ENCODE measurements around the gene MCL1. TPM values are rescaled to one million over a fixed set of nuclear protein-coding genes. Genes with fewer than 3 reads are reported as not detected.

The MCL1 gene
- total and polyA plus RNA-seq, 9 donors: 74.2 to 280 (median 145) TPM

DNA sequence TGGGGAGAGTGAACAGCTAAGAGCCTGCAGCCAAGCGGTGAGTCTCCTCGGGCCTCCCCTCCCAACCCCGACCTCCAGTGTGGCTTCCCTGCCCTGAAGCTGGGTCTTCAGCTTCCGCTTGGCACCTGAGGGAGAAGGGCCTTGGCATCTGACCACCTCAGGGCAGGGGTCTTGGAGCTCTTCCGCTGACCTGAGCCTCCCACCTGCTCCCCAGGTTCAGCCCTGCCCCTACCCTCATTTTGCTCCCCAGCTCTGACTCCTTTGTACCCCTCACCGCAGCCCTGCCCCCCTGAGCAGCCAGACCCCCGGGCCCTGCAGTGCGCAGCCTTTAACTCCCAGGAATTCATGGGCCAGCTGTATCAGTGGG is 25.3 kb downstream of the MCL1 start:
- peak overlapping the region in 1 of 2 donors; percentile 21 for H3K27ac ChIP-seq
- no peaks in the 10 kb centered on the region for H3K27me3 ChIP-seq

DNA sequence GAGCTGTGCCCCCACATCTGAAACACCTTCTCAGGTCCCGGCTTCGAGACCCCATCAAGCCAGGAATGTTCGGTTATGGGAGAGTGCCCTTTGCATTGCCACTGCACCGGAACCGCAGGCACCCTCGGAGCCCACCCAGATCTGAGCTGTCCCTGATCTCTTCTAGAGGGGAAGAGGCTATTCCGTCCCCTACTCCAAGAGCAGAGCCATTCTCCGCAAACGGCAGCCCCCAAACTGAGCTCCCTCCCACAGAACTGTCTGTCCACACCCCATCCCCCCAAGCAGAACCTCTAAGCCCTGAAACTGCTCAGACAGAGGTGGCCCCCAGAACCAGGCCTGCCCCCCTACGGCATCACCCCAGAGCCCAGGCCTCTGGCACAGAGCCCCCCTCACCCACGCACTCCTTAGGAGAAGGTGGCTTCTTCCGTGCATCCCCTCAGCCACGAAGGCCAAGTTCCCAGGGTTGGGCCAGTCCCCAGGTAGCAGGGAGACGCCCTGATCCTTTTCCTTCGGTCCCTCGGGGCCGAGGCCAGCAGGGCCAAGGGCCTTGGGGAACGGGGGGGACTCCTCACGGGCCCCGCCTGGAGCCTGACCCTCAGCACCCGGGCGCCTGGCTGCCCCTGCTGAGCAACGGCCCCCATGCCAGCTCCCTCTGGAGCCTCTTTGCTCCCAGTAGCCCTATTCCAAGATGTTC is 25.9 kb downstream of the MCL1 start:
- 80 to 82% (median 80%) methylated on average over 21 to 23 of the region's 23 CpGs for WGBS, 3 donors

More for the DNA sequence above, 25.3 kb downstream of the MCL1 start:
- Histone ChIP-seq H3K4me1 (ENCODE audit: insufficient read depth) (peaks cover 18% of the 10 kb centered on the region), H3K4me3 (no peak overlapping the region), H3K36me3 (no peaks in the 10 kb centered on the region), H3K9me3 (no peaks in the 10 kb centered on the region)
- TF ChIP-seq EP300 (IDR thresholded peaks at IDR 0.05) (no peak), POLR2A (IDR thresholded peaks at IDR 0.05) (no peak)
- TF ChIP-seq, protein P1, sequence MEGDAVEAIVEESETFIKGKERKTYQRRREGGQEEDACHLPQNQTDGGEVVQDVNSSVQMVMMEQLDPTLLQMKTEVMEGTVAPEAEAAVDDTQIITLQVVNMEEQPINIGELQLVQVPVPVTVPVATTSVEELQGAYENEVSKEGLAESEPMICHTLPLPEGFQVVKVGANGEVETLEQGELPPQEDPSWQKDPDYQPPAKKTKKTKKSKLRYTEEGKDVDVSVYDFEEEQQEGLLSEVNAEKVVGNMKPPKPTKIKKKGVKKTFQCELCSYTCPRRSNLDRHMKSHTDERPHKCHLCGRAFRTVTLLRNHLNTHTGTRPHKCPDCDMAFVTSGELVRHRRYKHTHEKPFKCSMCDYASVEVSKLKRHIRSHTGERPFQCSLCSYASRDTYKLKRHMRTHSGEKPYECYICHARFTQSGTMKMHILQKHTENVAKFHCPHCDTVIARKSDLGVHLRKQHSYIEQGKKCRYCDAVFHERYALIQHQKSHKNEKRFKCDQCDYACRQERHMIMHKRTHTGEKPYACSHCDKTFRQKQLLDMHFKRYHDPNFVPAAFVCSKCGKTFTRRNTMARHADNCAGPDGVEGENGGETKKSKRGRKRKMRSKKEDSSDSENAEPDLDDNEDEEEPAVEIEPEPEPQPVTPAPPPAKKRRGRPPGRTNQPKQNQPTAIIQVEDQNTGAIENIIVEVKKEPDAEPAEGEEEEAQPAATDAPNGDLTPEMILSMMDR (IDR thresholded peaks at IDR 0.05): no peak
- 75 to 84% (median 83%) methylated on average over 8 of the region's 8 CpGs for WGBS, 3 donors
- DNase-seq: peak in 1 of 5 donors; percentile 38
- intact Hi-C loops (cut with DNase I): loop anchor here in 3 of 4 donors (10.0 kb wide), 3 partner anchors 71 to 261 kb away; partner anchors contain the start of genes ENSA (in 1 of the 3) and GOLPH3L (in 1 of the 3)

DNA sequence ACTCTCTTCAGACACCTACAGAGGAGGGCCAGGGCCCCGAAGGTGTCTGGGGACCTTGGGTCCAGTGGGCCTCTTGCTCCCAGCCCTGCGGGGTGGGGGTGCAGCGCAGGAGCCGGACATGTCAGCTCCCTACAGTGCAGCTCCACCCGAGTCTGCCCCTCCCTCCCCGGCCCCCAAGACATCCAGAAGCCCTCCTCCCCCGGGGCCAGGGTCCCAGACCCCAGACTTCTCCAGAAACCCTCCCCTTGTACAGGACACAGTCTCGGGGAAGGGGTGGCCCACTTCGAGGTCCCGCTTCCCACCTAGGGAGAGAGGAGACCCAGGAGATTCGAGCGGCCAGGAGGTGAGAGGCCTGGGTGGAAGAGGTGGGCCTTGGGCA is 26.5 kb downstream of the MCL1 start:
- H3K9me3 ChIP-seq: no peaks in the 10 kb centered on the region
- no peak overlapping the region for H3K4me3 ChIP-seq
- H3K36me3 ChIP-seq: no peaks in the 10 kb centered on the region
- intact Hi-C loops (cut with DNase I): loop anchor here in 3 of 4 donors (10.0 kb wide), 3 partner anchors 72 to 262 kb away; partner anchors contain the start of genes ENSA (in 1 of the 3) and GOLPH3L (in 1 of the 3)
- DNase-seq: peak in 4 of 5 donors; percentile 57 to 65 (median 62)
- WGBS, 3 donors: 54 to 62% (median 60%) methylated on average over 11 to 12 of the region's 12 CpGs
- H3K27ac ChIP-seq: peak overlapping the region; percentile 85 to 89
- TF ChIP-seq EP300 (IDR thresholded peaks at IDR 0.05): no peak
- TF ChIP-seq, protein P1 (IDR thresholded peaks at IDR 0.05): no peak
- no peak for TF ChIP-seq POLR2A (IDR thresholded peaks at IDR 0.05)
- H3K27me3 ChIP-seq: no peaks in the 10 kb centered on the region
- peaks cover 16% of the 10 kb centered on the region for H3K4me1 ChIP-seq (ENCODE audit: insufficient read depth)

More for the DNA sequence above, 25.9 kb downstream of the MCL1 start:
- Histone ChIP-seq H3K4me3 (no peak overlapping the region), H3K4me1 (ENCODE audit: insufficient read depth) (peaks cover 18% of the 10 kb centered on the region), H3K36me3 (no peaks in the 10 kb centered on the region), H3K27ac (peak overlapping the region; percentile 85 to 89), H3K27me3 (no peaks in the 10 kb centered on the region), H3K9me3 (no peaks in the 10 kb centered on the region)
- DNase-seq: peak in 2 of 5 donors; percentile 43 to 48
- TF ChIP-seq, protein P1 (IDR thresholded peaks at IDR 0.05): no peak
- TF ChIP-seq EP300 (IDR thresholded peaks at IDR 0.05) (no peak), POLR2A (IDR thresholded peaks at IDR 0.05) (no peak)
- intact Hi-C loops (cut with DNase I): loop anchor here in 3 of 4 donors (10.0 kb wide), 3 partner anchors 71 to 261 kb away; partner anchors contain the start of genes ENSA (in 1 of the 3) and GOLPH3L (in 1 of the 3)

DNA sequence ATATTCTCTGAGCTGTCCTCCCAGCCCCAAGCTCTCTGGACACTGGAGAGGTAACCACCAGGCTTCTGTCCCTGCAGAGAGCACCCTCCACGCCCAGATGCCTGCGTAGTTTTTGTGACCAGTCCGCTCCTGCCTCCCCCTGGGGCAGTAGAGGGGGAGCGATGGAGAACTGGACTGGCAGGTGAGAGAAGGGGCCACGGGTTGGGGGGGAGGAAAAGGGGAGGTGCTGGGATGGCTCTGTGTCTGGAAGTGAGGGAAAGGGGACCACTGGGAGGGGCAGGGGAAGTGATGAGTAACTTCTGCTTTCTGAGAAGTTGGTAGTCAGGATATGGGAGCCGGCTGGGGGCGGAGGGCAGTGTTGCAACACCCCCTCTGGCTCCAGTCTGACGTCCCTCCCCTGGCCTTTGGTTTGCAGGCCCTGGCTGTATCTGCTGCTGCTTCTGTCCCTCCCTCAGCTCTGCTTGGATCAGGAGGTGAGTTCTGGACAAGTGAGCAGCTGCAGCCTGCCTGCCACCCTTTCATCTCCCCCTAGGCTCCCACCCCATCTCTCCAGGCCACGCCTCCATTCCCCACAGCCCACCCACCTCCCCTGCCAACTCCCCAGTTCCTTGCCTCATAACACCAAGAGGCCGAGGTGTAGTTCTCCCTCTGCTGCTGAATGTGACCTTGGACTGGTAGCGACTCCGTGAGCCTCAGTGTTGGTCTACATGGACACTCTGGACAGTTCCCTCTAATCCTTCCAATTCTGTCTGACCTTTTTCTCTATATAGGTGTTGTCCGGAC is 27.1 kb downstream of the MCL1 start:
- peak; percentile 97 for TF ChIP-seq EP300 (IDR thresholded peaks at IDR 0.05)
- TF ChIP-seq, protein P1 (IDR thresholded peaks at IDR 0.05): no peak
- peak; percentile 43 for TF ChIP-seq POLR2A (IDR thresholded peaks at IDR 0.05)
- H3K4me1 ChIP-seq (ENCODE audit: insufficient read depth): peaks cover 16% of the 10 kb centered on the region
- H3K27me3 ChIP-seq: no peaks in the 10 kb centered on the region
- H3K27ac ChIP-seq: peak overlapping the region; percentile 85 to 89
- no peaks in the 10 kb centered on the region for H3K9me3 ChIP-seq
- H3K4me3 ChIP-seq: no peak overlapping the region
- 21 to 24% (median 23%) methylated on average over 13 of the region's 13 CpGs for WGBS, 3 donors
- intact Hi-C loops (cut with DNase I): loop anchor here in 3 of 4 donors (10.0 kb wide), 3 partner anchors 72 to 262 kb away; partner anchors contain the start of genes ENSA (in 1 of the 3) and GOLPH3L (in 1 of the 3)
- DNase-seq: peak; percentile 89 to 97 (median 90)
- H3K36me3 ChIP-seq: no peaks in the 10 kb centered on the region

Data from ovary (tissue), 9 donors.